Measurements from ENCODE around the gene MRPL33.

Gene MRPL33

GRCh38 chr2:27810455-27810854 is 38.9 kb downstream of the MRPL33 start:
- no peak for DNase-seq

- no peak for DNase-seq
Measured at GRCh38 chr2:27811768-27812167, 40.2 kb downstream of the MRPL33 start.

- no peak for DNase-seq
Measured at GRCh38 chr2:27814758-27815157, 43.2 kb downstream of the MRPL33 start.

GRCh38 chr2:27815860-27816438 is 44.4 kb downstream of the MRPL33 start:
- DNase-seq: no peak

- no peak for DNase-seq
Measured at GRCh38 chr2:27822049-27822448, 50.5 kb downstream of the MRPL33 start.

GRCh38 chr2:27823135-27823534 is 51.6 kb downstream of the MRPL33 start:
- DNase-seq: no peak

GRCh38 chr2:27823569-27823968 is 52.0 kb downstream of the MRPL33 start:
- DNase-seq: no peak

GRCh38 chr2:27824401-27824800 is 52.9 kb downstream of the MRPL33 start:
- DNase-seq: no peak

GRCh38 chr2:27828305-27828704 is 56.8 kb downstream of the MRPL33 start:
- no peak for DNase-seq
